Measurements from ENCODE around the gene ACOT12.
"Not testable (repeated sequence)": the region's sequence is repeated elsewhere in the genome, so short reads cannot be mapped to it uniquely, and the experiment has no call there.

ACOT12 gene

GRCh38 chr5:81338213-81338612, 55.7 kb downstream of the ACOT12 start:
- not testable (repeated sequence) for DNase-seq (ENCODE audit: low read depth in 2 of 2)

GRCh38 chr5:81337803-81338202, 56.1 kb downstream of the ACOT12 start:
- DNase-seq (ENCODE audit: low read depth in 2 of 2) = no peak

GRCh38 chr5:81336556-81336955, 57.4 kb downstream of the ACOT12 start:
- no peak for DNase-seq (ENCODE audit: low read depth in 2 of 2)

GRCh38 chr5:81335946-81336345, 58.0 kb downstream of the ACOT12 start:
- no peak for DNase-seq (ENCODE audit: low read depth in 2 of 2)

- no peak for DNase-seq (ENCODE audit: low read depth in 2 of 2)
These were observed 59.5 kb downstream of the ACOT12 start for GRCh38 chr5:81334304-81335061.

- no peak for DNase-seq (ENCODE audit: low read depth in 2 of 2)
These were observed 67.4 kb downstream of the ACOT12 start for GRCh38 chr5:81326554-81326953.

GRCh38 chr5:81317536-81317935, 76.4 kb downstream of the ACOT12 start:
- no peak for DNase-seq (ENCODE audit: low read depth in 2 of 2)

GRCh38 chr5:81316571-81316970, 77.4 kb downstream of the ACOT12 start:
- no peak for DNase-seq (ENCODE audit: low read depth in 2 of 2)

GRCh38 chr5:81315830-81316229, 78.1 kb downstream of the ACOT12 start:
- DNase-seq (ENCODE audit: low read depth in 2 of 2) = no peak

GRCh38 chr5:81315336-81315735, 78.6 kb downstream of the ACOT12 start:
- no peak for DNase-seq (ENCODE audit: low read depth in 2 of 2)

- DNase-seq (ENCODE audit: low read depth in 2 of 2) = no peak
These were observed 79.4 kb downstream of the ACOT12 start for GRCh38 chr5:81314581-81314980.

- no peak for DNase-seq (ENCODE audit: low read depth in 2 of 2)
These were observed 80.2 kb downstream of the ACOT12 start for GRCh38 chr5:81313686-81314085.

- no peak for DNase-seq (ENCODE audit: low read depth in 2 of 2)
These were observed 80.7 kb downstream of the ACOT12 start for GRCh38 chr5:81313278-81313677.

GRCh38 chr5:81310402-81311063, 83.4 kb downstream of the ACOT12 start:
- DNase-seq (ENCODE audit: low read depth in 2 of 2) = no peak

- no peak for DNase-seq (ENCODE audit: low read depth in 2 of 2)
These were observed 85.1 kb downstream of the ACOT12 start for GRCh38 chr5:81308836-81309235.

GRCh38 chr5:81305785-81306184, 88.1 kb downstream of the ACOT12 start:
- no peak for DNase-seq (ENCODE audit: low read depth in 2 of 2)

GRCh38 chr5:81303563-81303962, 90.4 kb downstream of the ACOT12 start:
- no peak for DNase-seq (ENCODE audit: low read depth in 2 of 2)

- DNase-seq (ENCODE audit: low read depth in 2 of 2) = no peak
These were observed 91.3 kb downstream of the ACOT12 start for GRCh38 chr5:81302596-81302995.

- peak; percentile 85 to 86 for DNase-seq (ENCODE audit: low read depth in 2 of 2)
These were observed 92.5 kb downstream of the ACOT12 start, which contains the start of gene ZCCHC9 for GRCh38 chr5:81301271-81302015. Gene ZCCHC9, plus strand, starts transcription at chr5:81301587. Its CDS starts 3,171 bp downstream, at chr5:81304758.

- no peak for DNase-seq (ENCODE audit: low read depth in 2 of 2)
These were observed 93.0 kb downstream of the ACOT12 start for GRCh38 chr5:81300921-81301270.

GRCh38 chr5:81297531-81297930, 96.4 kb downstream of the ACOT12 start:
- no peak for DNase-seq (ENCODE audit: low read depth in 2 of 2)

GRCh38 chr5:81294021-81294420, 99.9 kb downstream of the ACOT12 start:
- not testable (repeated sequence) for DNase-seq (ENCODE audit: low read depth in 2 of 2)

GRCh38 chr5:81292130-81292529, 101.8 kb downstream of the ACOT12 start:
- no peak for DNase-seq (ENCODE audit: low read depth in 2 of 2)
